Activated CD4-positive, alpha-beta T cell treated with anti-CD3 and anti-CD28 coated beads, Interleukin-2, amount 50 U/mL, for 24 hours (primary cell): ENCODE data around the gene SMYD4.
A peak's percentile ranks its signal among the peaks of the same experiment; 100 is the strongest.
"Not testable (repeated sequence)": the region's sequence is repeated elsewhere in the genome, so short reads cannot be mapped to it uniquely, and the experiment has no call there.

ENCODE experiments used
- DNase-seq, 2 donors: peaks; one replicate each; pipeline ENCODE4 v3.0.0-alpha.2; 2020; ENCODE audit warnings: low read depth in 1 of 2, low spot score in 1 of 2

The SMYD4 gene

GRCh38 chr17:1758807-1759206 is 70.9 kb downstream of the SMYD4 start:
- DNase-seq = no peak

GRCh38 chr17:1755827-1756262 is 73.9 kb downstream of the SMYD4 start:
- no peak for DNase-seq

- DNase-seq = no peak
Measured at GRCh38 chr17:1755252-1755826, 74.4 kb downstream of the SMYD4 start.

- DNase-seq = no peak
Measured at GRCh38 chr17:1754430-1755112, 75.1 kb downstream of the SMYD4 start.

GRCh38 chr17:1753767-1754429 is 75.8 kb downstream of the SMYD4 start:
- no peak for DNase-seq

GRCh38 chr17:1752425-1753262 is 77.1 kb downstream of the SMYD4 start:
- DNase-seq = no peak

GRCh38 chr17:1750628-1751027 is 79.1 kb downstream of the SMYD4 start:
- DNase-seq = no peak

- no peak for DNase-seq
Measured at GRCh38 chr17:1746975-1747543, 82.6 kb downstream of the SMYD4 start.

GRCh38 chr17:1745513-1746020 is 84.1 kb downstream of the SMYD4 start:
- DNase-seq = no peak

GRCh38 chr17:1744551-1745512 is 84.9 kb downstream of the SMYD4 start:
- DNase-seq = no peak

GRCh38 chr17:1743088-1743439 is 86.6 kb downstream of the SMYD4 start:
- no peak for DNase-seq

GRCh38 chr17:1742371-1743087 is 87.2 kb downstream of the SMYD4 start, which contains the start of gene SERPINF2:
SERPINF2 (plus strand) TSS chr17:1742871; CDS start chr17:1744996, 2,125 bp downstream.
- no peak for DNase-seq

- not testable (repeated sequence) for DNase-seq
Measured at GRCh38 chr17:1741899-1742298, 87.8 kb downstream of the SMYD4 start.

GRCh38 chr17:1737531-1738291 is 92.0 kb downstream of the SMYD4 start:
- no peak for DNase-seq

GRCh38 chr17:1736348-1737281 is 93.1 kb downstream of the SMYD4 start:
- peak in 1 of 2 donors; percentile 47 for DNase-seq

GRCh38 chr17:1735834-1736347 is 93.8 kb downstream of the SMYD4 start:
- DNase-seq = no peak

GRCh38 chr17:1735418-1735817 is 94.3 kb downstream of the SMYD4 start:
- no peak for DNase-seq
